ENCODE data around the gene ERC1.

Gene ERC1

GRCh38 chr12:1422604-1423315, 431.7 kb downstream of the ERC1 start:
- Histone ChIP-seq H3K4me1 (ENCODE audit: low read depth, poor library complexity, severe bottlenecking) (peaks cover 93% of the 10 kb centered on the region), H3K9ac (peak overlapping the region; percentile 82; the same call in 1 of the 2 replicates), H3K27ac (peak overlapping the region; percentile 99), H3K79me2 (ENCODE audit: insufficient read depth, low read depth) (no peaks in the 10 kb centered on the region; the same call in 1 of the 2 replicates), H3K4me2 (peak overlapping the region; percentile 75), H4K20me1 (ENCODE audit: insufficient read depth) (no peaks in the 10 kb centered on the region), H3K36me3 (ENCODE audit: insufficient read depth) (no peaks in the 10 kb centered on the region), H3K27me3 (ENCODE audit: insufficient read depth, low read depth) (no peaks in the 10 kb centered on the region), H3K4me3 (IDR thresholded peaks at IDR 0.05; ENCODE audit: insufficient read depth, low read depth, low read length) (no peak overlapping the region), H2AFZ (ENCODE audit: low read depth) (no peak overlapping the region)
- TF ChIP-seq, protein P1, sequence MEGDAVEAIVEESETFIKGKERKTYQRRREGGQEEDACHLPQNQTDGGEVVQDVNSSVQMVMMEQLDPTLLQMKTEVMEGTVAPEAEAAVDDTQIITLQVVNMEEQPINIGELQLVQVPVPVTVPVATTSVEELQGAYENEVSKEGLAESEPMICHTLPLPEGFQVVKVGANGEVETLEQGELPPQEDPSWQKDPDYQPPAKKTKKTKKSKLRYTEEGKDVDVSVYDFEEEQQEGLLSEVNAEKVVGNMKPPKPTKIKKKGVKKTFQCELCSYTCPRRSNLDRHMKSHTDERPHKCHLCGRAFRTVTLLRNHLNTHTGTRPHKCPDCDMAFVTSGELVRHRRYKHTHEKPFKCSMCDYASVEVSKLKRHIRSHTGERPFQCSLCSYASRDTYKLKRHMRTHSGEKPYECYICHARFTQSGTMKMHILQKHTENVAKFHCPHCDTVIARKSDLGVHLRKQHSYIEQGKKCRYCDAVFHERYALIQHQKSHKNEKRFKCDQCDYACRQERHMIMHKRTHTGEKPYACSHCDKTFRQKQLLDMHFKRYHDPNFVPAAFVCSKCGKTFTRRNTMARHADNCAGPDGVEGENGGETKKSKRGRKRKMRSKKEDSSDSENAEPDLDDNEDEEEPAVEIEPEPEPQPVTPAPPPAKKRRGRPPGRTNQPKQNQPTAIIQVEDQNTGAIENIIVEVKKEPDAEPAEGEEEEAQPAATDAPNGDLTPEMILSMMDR (conservative IDR thresholded peaks at IDR 0.05; ENCODE audit: low read depth, low read length) = no peak

DNA sequence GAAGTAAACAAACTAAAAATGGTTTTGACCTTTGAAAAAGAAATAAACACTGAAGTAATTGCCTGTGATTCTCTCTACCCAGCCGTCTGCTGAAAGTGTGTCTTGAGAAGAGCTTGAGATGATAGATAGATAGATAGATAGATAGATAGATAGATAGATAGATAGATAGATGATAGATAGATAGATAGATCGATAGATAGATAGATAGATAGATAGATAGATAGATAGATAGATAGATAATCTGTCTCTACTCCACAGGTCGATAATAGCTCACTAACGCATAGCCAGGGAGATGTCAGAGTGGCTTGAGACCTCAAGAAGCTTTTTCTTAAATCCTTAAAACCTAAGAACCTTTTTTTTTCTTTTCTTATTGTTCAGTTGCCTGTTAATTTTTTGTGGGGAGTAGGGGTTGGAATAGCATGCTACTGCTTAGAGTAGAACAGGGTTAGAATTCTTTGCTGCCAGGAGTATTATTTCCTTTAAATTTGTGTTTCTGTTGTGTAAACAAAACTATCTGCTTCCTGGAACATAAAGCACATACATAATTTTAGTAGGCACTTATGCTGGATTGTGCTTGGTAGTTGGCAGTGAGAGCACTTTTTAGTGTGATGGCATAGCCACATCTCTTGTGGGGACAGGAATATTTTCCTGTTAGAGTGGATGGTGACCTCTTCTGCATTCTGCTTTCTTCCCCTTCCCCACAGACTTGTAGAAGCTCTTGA, 433.8 kb downstream of the ERC1 start:
- Histone ChIP-seq H3K4me2 (peak overlapping the region; percentile 75), H3K9ac (peak overlapping the region; percentile 82; the same call in 1 of the 2 replicates), H3K4me1 (ENCODE audit: low read depth, poor library complexity, severe bottlenecking) (peaks cover 87% of the 10 kb centered on the region), H3K36me3 (ENCODE audit: insufficient read depth) (no peaks in the 10 kb centered on the region), H3K4me3 (IDR thresholded peaks at IDR 0.05; ENCODE audit: insufficient read depth, low read depth, low read length) (no peak overlapping the region), H3K27me3 (ENCODE audit: insufficient read depth, low read depth) (no peaks in the 10 kb centered on the region), H3K27ac (peak overlapping the region; percentile 99), H4K20me1 (ENCODE audit: insufficient read depth) (no peaks in the 10 kb centered on the region), H3K79me2 (ENCODE audit: insufficient read depth, low read depth) (no peaks in the 10 kb centered on the region; the same call in 1 of the 2 replicates), H2AFZ (ENCODE audit: low read depth) (no peak overlapping the region)
- TF ChIP-seq, protein P1 (conservative IDR thresholded peaks at IDR 0.05; ENCODE audit: low read depth, low read length) = no peak

DNA sequence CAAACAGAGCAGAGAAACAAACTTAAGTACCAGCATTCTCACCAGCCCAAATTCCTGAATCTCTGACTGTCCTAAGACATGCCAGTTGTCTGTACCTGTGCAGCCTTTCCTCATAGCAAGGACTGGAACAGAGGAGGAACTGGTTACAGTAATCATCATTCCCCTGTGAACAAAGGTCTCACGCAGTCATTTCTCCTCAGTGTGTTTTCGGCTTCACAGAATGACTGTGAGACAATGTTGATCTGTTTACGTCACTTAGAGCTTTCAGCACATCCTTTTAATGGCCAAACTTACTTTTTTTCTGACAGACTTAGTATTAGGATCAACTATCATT, 434.3 kb downstream of the ERC1 start:
- no peaks in the 10 kb centered on the region for H4K20me1 ChIP-seq (ENCODE audit: insufficient read depth)
- H3K27ac ChIP-seq = peak overlapping the region; percentile 99
- peak overlapping the region; percentile 82; the same call in 1 of the 2 replicates for H3K9ac ChIP-seq
- H3K36me3 ChIP-seq (ENCODE audit: insufficient read depth) = no peaks in the 10 kb centered on the region
- H3K4me3 ChIP-seq (IDR thresholded peaks at IDR 0.05; ENCODE audit: insufficient read depth, low read depth, low read length) = no peak overlapping the region
- no peaks in the 10 kb centered on the region; the same call in 1 of the 2 replicates for H3K79me2 ChIP-seq (ENCODE audit: insufficient read depth, low read depth)
- H3K27me3 ChIP-seq (ENCODE audit: insufficient read depth, low read depth) = no peaks in the 10 kb centered on the region
- H3K4me1 ChIP-seq (ENCODE audit: low read depth, poor library complexity, severe bottlenecking) = peaks cover 83% of the 10 kb centered on the region
- TF ChIP-seq, protein P1 (conservative IDR thresholded peaks at IDR 0.05; ENCODE audit: low read depth, low read length) = no peak
- H3K4me2 ChIP-seq = peak overlapping the region; percentile 75
- H2AFZ ChIP-seq (ENCODE audit: low read depth) = no peak overlapping the region

DNA sequence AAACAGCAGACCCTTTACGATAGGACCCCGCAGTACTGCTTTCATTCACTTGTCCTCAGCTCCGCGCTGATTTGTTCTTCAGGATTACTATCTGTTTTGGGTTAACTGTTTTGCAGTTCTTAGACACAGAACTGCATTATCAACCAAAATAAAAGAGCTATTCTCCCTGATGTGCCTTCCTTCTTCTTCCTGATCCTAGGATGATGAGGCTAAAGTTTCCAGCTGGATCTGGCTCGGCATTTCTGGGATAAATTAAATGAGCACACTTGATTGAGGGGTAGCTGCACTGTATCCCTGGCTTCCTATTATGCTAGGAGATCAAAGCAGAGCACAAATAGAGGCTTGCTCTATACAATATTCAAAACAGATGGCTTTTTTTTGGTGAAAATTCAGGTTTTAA, 437.6 kb downstream of the ERC1 start:
- TF ChIP-seq, protein P1 (conservative IDR thresholded peaks at IDR 0.05; ENCODE audit: low read depth, low read length) = no peak
- H3K27me3 ChIP-seq (ENCODE audit: insufficient read depth, low read depth) = no peaks in the 10 kb centered on the region
- H3K9ac ChIP-seq = no peak overlapping the region
- H3K4me3 ChIP-seq (IDR thresholded peaks at IDR 0.05; ENCODE audit: insufficient read depth, low read depth, low read length) = no peak overlapping the region
- H3K79me2 ChIP-seq (ENCODE audit: insufficient read depth, low read depth) = no peaks in the 10 kb centered on the region; the same call in 1 of the 2 replicates
- no peak overlapping the region for H3K27ac ChIP-seq
- no peak overlapping the region for H2AFZ ChIP-seq (ENCODE audit: low read depth)
- H4K20me1 ChIP-seq (ENCODE audit: insufficient read depth) = no peaks in the 10 kb centered on the region
- H3K4me2 ChIP-seq = no peak overlapping the region
- peaks cover 52% of the 10 kb centered on the region for H3K4me1 ChIP-seq (ENCODE audit: low read depth, poor library complexity, severe bottlenecking)
- no peaks in the 10 kb centered on the region for H3K36me3 ChIP-seq (ENCODE audit: insufficient read depth)
